ENCODE results near the gene MX1. TPM values are rescaled to one million over a fixed set of nuclear protein-coding genes. Genes with fewer than 3 reads are reported as not detected.

The MX1 gene
- total and polyA plus RNA-seq, 8 donors, result 11.4 to 125 (median 30.4) TPM

- Histone ChIP-seq H3K9me3 (no peaks in the 10 kb centered on the region), H3K27me3 (no peaks in the 10 kb centered on the region), H3K36me3 (peaks cover 0 to 90% (median 68%) of the 10 kb centered on the region in 4 donors), H3K27ac (no peak overlapping the region), H3K4me1 (peaks cover 0 to 3% (median 0%) of the 10 kb centered on the region in 4 donors), H3K4me3 (no peak overlapping the region)
- intact Hi-C loops (cut with DNase I; ENCODE audit: low total_unique reads), result no loop called here
- 90 to 97% (median 94%) methylated on average over 9 to 10 of the region's 10 CpGs for WGBS, 5 donors
- TF ChIP-seq POLR2AphosphoS5 (IDR thresholded peaks at IDR 0.05) (no peak), CTCF (IDR thresholded peaks at IDR 0.05) (no peak), EP300 (IDR thresholded peaks at IDR 0.05) (no peak), POLR2A (IDR thresholded peaks at IDR 0.05) (no peak)
- DNase-seq, result no peak
Observed at GRCh38 chr21:41402796-41403195, 23.2 kb upstream of the MX1 start.

- Histone ChIP-seq H3K36me3 (peaks cover 0 to 92% (median 70%) of the 10 kb centered on the region in 4 donors), H3K9me3 (no peaks in the 10 kb centered on the region), H3K4me1 (no peaks in the 10 kb centered on the region), H3K4me3 (no peak overlapping the region), H3K27ac (no peak overlapping the region), H3K27me3 (no peaks in the 10 kb centered on the region)
- no peak for TF ChIP-seq CTCF (IDR thresholded peaks at IDR 0.05)
- no peak for TF ChIP-seq POLR2A (IDR thresholded peaks at IDR 0.05)
- TF ChIP-seq POLR2AphosphoS5 (IDR thresholded peaks at IDR 0.05), result no peak
- no peak for TF ChIP-seq EP300 (IDR thresholded peaks at IDR 0.05)
- 89 to 95% (median 92%) methylated on average over 8 to 9 of the region's 9 CpGs for WGBS, 5 donors
- DNase-seq, result no peak
- intact Hi-C loops (cut with DNase I; ENCODE audit: low total_unique reads), result no loop called here
Observed at GRCh38 chr21:41403331-41403730, 22.7 kb upstream of the MX1 start.

GRCh38 chr21:41403966-41404365 lies 22.1 kb upstream of the MX1 start:
- TF ChIP-seq CTCF (IDR thresholded peaks at IDR 0.05) (no peak), EP300 (IDR thresholded peaks at IDR 0.05) (no peak), POLR2AphosphoS5 (IDR thresholded peaks at IDR 0.05) (no peak), POLR2A (IDR thresholded peaks at IDR 0.05) (no peak)
- Histone ChIP-seq H3K4me1 (no peaks in the 10 kb centered on the region), H3K36me3 (peaks cover 0 to 92% (median 70%) of the 10 kb centered on the region in 4 donors), H3K9me3 (no peaks in the 10 kb centered on the region), H3K27me3 (no peaks in the 10 kb centered on the region), H3K27ac (no peak overlapping the region), H3K4me3 (no peak overlapping the region)
- WGBS, 5 donors, result 87 to 97% (median 94%) methylated on average over 7 to 10 of the region's 10 CpGs
- intact Hi-C loops (cut with DNase I; ENCODE audit: low total_unique reads), result no loop called here
- no peak for DNase-seq

- intact Hi-C loops (cut with DNase I; ENCODE audit: low total_unique reads), result no loop called here
- Histone ChIP-seq H3K4me1 (no peaks in the 10 kb centered on the region), H3K4me3 (no peak overlapping the region), H3K27ac (no peak overlapping the region), H3K9me3 (no peaks in the 10 kb centered on the region), H3K36me3 (peaks cover 0 to 91% (median 70%) of the 10 kb centered on the region in 4 donors), H3K27me3 (no peaks in the 10 kb centered on the region)
- no peak for DNase-seq
- TF ChIP-seq CTCF (IDR thresholded peaks at IDR 0.05) (no peak), POLR2AphosphoS5 (IDR thresholded peaks at IDR 0.05) (no peak), EP300 (IDR thresholded peaks at IDR 0.05) (no peak), POLR2A (IDR thresholded peaks at IDR 0.05) (no peak)
- WGBS, 5 donors, result 91 to 98% (median 97%) methylated on average over 4 of the region's 4 CpGs
Observed at GRCh38 chr21:41405321-41405720, 20.7 kb upstream of the MX1 start.

All from stomach (tissue), 9 donors.